ENCODE results near the gene FGFBP1.

The FGFBP1 gene

GRCh38 chr4:15938640-15939039, at the start of gene FGFBP1:
FGFBP1 (minus strand) TSS chr4:15938740; CDS start chr4:15936632, 2,108 bp downstream.
- DNase-seq = no peak

DNA sequence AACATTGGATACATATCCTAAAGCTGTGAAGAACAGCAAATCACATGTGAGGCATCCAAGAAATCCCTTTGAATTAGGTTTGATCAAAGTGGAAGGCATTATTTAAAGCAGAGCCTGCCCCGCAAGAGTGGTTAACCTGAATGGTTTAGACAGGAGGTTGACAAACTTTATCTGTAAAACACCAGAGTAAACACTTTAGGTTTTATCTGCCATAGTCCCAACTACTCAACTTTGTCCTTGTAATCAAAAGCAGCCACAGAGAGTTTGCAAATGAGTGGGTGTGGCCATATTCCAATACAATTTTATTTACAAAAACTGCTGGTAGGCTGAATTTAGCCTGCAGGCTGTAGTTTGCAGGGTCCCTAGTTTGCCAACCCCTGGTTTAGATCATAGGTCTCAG, 49.7 kb upstream of the FGFBP1 start:
- no peak for DNase-seq

- no peak for DNase-seq
Measured at GRCh38 chr4:15986907-15987306, 48.4 kb upstream of the FGFBP1 start.

DNA sequence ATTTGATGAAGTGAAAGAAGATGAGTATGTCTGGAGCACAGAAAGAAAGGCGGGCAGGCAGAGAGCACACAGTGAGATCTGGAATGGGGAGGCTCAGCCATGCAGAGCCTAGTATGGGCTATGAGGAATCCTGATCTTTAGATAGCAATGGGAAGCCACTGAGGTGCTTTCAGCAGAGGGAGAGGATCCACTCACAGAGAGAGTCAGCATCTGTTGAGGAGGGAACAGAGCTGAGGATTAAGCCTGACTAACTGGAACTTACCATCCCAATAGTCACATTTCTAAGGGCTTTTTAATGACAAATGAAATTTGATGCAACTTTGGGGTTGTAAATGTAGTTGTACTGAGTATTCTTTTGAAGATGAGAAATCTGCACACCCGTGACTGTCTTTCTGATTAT, 45.1 kb upstream of the FGFBP1 start:
- DNase-seq = no peak

DNA sequence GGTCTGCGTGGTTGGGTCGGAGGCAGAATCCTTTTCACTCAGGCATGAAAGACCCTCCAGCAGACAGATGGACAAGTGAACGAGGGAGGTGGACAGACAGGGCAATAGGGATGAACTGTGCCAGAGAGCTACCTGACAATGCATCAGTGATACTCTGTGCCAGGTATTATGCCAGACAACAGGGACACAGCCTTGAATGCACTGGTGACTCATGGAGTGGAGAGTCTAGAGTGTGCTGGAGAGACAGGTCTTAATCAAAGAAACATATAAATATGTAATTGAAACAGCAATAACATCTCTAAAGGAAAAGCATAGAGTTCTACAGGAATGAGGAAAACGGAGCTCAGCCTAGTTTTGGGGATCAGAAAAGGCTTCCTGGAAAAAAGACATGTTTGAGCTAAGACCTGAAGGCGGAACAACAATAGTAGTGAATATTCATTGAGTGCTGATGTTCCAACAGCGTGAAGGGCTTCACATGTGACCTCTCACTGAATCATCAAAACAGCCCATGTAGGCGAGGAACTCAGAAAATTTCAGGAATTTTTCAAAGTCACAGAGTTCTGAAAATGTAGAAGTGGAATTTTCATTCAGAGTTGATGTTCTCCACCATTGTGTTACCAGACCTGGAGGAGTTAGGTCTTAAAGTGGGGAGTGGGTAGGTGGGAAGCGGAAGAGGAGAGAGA, 44.4 kb upstream of the FGFBP1 start:
- no peak for DNase-seq

DNA sequence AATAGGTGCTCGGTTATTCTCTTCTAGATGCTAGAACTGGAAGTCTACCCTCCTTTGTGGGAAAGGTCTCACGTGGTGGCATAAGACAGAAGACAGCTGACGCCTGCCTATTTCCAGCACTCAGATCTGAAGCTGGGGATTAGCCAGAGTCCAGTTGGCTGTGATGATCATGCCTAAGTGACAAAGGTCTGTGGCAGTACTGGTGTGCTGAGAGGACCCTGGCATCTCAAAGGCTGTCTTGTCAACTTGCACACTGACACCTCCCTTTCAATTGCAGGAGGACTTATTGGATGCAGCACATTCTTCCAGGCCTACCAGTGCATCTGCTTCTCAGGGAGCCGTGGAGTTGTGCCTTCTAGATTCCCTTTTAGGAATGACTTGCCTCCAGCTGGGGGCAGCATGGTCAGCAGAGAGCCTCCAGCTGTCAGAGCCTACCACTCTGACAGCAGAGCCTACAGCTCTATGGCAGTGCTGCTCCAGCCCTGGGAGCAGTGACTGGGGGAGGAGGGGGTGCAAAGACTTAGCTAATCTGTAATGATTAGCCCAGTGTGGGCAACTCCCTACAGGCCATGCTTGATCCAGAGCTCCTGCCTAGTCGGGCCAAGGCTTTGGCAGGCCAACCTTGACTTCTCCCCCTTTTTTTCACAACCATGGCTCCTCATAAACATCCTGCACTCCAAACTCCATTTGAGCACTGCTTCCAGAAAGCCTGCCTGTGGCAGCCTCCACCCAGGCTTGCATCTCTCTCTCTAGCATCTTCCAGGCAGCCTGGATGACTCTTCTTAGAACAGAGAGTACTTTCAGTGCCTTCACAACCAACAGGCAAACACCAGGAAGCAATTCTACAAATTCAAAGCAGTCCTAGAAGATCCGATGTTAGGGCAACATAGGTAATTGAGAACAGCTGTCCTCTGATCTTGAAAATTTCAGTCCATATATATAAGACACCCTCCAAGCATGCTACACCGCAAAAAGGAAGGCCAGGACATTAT, 38.2 kb upstream of the FGFBP1 start:
- DNase-seq = no peak

GRCh38 chr4:15971068-15971801, 32.7 kb upstream of the FGFBP1 start:
- no peak for DNase-seq

GRCh38 chr4:15968551-15969300, 30.2 kb upstream of the FGFBP1 start:
- DNase-seq = no peak

GRCh38 chr4:15965325-15965724, 26.8 kb upstream of the FGFBP1 start:
- no peak for DNase-seq

DNA sequence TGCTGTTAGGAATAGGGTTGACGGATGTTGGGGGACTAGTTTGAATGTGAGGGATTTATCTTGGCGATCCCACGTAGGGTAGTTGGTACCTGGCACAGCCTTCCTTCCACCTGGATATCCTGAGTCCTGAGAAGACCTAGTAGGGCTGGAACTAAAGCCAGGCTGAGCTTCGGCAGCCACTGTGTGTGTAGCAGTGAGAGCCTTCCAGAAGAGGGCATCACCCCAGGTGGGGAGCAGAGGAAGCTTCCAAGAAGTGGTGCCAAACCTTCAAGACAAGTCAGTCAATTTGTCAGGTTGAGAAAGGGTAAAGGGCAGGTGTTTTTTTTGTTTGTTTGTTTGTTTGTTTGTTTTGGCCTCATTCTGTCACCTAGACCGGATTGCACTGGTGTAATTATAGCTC, 25.6 kb upstream of the FGFBP1 start:
- no peak for DNase-seq

- DNase-seq = no peak
Measured at GRCh38 chr4:15963576-15963975, 25.0 kb upstream of the FGFBP1 start.

GRCh38 chr4:15963001-15963451, 24.5 kb upstream of the FGFBP1 start, which contains the start of gene FGFBP2:
FGFBP2 (minus strand) TSS chr4:15963175; CDS start chr4:15963129, 46 bp downstream.
- peak; percentile 64 for DNase-seq

DNA sequence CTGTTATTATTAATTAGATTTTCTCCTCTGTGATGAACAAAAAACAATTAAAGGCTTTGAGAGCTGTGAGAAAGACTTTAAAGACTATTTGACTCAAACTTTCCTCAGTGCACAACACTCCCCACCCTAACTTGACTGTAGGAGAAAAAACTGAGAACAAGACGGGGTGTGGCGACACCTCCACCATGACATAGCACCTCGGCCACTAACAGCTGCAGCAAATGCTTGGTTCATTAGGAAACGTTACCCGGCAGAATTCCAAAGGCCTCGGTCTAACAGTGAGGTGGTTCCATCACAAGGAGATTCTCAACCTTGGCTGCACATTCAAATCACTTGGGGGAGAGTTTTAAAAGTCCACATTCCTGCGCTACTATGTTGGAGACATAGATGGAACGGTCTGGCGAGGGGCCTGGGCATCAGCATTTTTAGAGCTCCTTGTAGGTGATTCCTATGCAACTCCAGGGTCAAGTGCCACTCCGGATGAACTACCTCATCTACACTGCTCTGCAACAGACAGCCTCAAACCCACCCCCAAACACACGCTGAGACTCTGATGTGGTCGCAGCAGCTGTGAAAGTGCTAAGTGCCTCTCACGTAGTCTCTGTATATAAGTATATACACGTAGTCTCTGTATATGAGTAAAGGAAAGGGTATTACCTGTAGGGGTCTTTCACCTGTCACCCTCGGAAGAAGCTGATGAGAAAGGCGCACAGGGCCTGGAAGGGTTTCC, 23.4 kb upstream of the FGFBP1 start:
- DNase-seq = no peak

- no peak for DNase-seq
Measured at GRCh38 chr4:15958562-15958961, 20.0 kb upstream of the FGFBP1 start.

DNA sequence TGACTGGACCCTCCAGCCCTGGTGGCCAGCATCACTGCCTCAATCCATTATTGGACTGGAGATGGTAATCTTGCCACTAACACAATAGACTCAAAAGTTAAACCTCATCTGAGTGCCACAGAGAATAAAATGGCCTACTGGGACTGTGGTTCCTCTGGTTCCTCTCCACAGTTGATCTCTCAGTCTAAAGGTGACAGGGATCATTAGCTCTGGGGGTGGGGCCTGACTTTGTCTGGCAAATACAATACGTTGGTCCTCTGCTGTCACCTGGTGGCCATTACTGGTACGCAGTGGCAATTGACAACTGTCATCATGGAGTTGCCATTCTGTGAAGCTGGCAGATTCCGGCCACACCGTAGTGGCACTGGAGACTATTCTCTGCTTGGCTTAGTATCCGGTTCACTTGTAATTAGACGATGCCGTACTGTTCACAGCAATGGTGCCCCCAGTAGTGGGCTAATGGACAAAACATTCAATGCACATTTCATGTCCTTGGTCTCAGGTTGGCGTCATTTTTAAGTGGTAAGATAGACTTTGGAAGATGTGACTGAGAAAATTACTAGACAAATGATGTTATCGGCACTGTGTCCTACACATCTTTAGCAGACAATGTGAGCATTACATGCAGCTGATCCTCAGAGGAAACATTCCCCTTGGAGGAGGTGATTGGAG, 17.8 kb upstream of the FGFBP1 start:
- DNase-seq = peak; percentile 76

DNA sequence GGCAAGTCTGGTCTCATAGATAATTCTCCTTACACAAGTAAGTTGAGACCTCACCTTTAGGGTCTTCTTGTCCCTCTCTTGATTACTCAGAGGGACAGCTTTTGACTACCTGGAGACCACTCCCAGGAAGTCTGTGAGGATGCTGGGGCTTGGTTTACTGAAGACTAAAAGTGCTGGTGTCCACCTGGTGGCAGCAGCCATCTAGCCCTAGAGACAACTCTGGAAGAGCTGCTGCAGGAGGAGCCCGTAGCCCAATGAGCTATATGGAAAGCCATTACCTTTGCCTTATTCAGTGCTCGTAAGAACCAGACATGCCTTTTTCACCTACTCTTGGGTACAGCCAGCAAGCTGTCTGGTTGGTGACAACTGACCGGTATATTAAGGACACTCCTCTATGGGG, 17.1 kb upstream of the FGFBP1 start:
- no peak for DNase-seq

GRCh38 chr4:15953625-15954024, 15.1 kb upstream of the FGFBP1 start:
- DNase-seq = no peak

- DNase-seq = no peak
Measured at GRCh38 chr4:15951781-15952180, 13.2 kb upstream of the FGFBP1 start.

DNA sequence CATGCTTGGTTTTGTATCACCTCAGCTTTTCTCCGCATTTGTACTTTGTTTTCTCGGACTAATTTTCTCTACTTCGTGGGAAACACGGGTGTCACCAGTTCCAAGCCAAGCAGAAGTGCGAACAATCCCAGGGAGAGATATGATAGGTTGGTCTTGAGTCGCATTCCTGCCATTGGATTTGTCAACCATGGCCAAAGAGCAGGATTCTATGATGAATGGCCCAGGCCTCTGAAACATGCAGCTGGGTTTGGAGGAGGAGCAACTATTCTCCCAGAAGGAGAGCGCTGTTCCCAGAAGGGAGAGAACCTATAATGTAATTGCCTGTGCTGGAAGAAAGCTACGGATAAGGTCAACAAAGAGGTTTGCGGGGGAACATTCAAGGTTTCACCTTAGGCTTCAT, 10.3 kb upstream of the FGFBP1 start:
- DNase-seq = no peak

DNA sequence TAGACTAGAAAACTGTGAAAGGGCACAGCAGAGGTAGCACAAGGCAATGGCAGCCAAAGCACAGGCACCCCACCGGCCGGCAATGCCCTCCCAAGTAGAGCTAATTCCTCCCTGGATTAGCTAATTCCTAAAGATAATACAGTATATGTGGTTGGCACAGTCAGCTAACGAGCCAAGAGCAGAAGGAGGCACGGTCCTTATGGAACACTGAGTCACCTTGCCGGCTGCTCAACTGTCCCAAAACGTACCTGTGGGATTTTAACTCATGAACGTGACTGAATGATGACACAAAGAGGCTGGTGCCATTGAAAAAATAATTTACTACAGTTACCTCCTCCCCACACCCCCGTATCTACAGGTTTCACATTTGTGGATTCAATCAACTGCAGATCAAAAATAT, 9.1 kb upstream of the FGFBP1 start:
- DNase-seq = no peak

DNA sequence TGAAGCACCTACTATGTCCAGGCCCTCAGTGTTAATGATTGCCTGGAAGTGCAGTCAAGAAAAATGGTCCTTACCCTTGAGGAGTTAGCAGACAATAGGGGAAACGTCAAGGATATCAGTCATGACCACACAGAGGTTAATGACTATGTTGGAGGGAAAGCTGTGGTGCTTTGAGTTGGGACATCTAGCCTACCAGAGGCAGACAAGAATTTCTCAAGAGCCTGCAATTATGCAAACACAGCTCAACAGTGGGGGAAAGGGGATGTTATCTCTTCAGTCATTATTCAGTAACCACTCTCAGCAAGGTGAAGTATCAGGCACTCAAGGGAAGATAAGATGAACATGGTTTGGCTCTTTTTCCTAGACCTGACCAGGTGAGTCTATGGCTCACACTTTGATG, 7.0 kb upstream of the FGFBP1 start:
- DNase-seq = no peak
